Activated CD4-positive, alpha-beta memory T cell treated with anti-CD3 and anti-CD28 coated beads, Interleukin-2, amount 10 ng/mL, durations not matched to agents 7 days and 5 days (primary cell): ENCODE results near the gene GLT6D1. TPM values are rescaled to one million over a fixed set of nuclear protein-coding genes. Genes with fewer than 3 reads are reported as not detected.

Experiments used
- CTCF ChIA-PET: fragments of 350-600 bp; sonication (Branson Sonifier 250); formaldehyde crosslinking; loops from one replicate; lab custom pipeline; 2021; ENCODE audit warnings: antibody characterized with exemption, inconsistent platforms; lab: Charles Lee
- POLR2A ChIA-PET: fragments of 350-600 bp; sonication (Branson Sonifier 250); formaldehyde crosslinking; loops from one replicate; lab custom pipeline; 2021; ENCODE audit warnings: antibody characterized with exemption; lab: Charles Lee
- DNase-seq: peaks from one replicate; pipeline ENCODE4 v3.0.0-alpha.2; 2020
- H3K27ac Mint-ChIP-seq: one replicate; pipeline ENCODE4 v1.8.0; 2021; ENCODE audit warnings: mild to moderate bottlenecking, mixed read lengths
- H3K27me3 Mint-ChIP-seq: one replicate; pipeline ENCODE4 v1.8.0; 2021; ENCODE audit warnings: mixed read lengths
- H3K36me3 Mint-ChIP-seq: one replicate; pipeline ENCODE4 v1.8.0; 2021; ENCODE audit warnings: low read depth, mixed read lengths
- H3K4me1 Mint-ChIP-seq: one replicate; pipeline ENCODE4 v1.8.0; 2021; ENCODE audit warnings: mixed read lengths
- H3K4me3 Mint-ChIP-seq: one replicate; pipeline ENCODE4 v1.8.0; 2021; ENCODE audit warnings: mild to moderate bottlenecking, mixed read lengths
- H3K9me3 Mint-ChIP-seq: one replicate; pipeline ENCODE4 v1.8.0; 2021; ENCODE audit warnings: mixed read lengths
- total RNA-seq, 2 experiments: library from RNA; stranded (reverse); gene quantifications; one replicate each; pipeline ENCODE4 v1.2.3, GENCODE V29; 2021

The GLT6D1 gene
- total RNA-seq, 2 experiments from 2014 or later, result not detected

DNA sequence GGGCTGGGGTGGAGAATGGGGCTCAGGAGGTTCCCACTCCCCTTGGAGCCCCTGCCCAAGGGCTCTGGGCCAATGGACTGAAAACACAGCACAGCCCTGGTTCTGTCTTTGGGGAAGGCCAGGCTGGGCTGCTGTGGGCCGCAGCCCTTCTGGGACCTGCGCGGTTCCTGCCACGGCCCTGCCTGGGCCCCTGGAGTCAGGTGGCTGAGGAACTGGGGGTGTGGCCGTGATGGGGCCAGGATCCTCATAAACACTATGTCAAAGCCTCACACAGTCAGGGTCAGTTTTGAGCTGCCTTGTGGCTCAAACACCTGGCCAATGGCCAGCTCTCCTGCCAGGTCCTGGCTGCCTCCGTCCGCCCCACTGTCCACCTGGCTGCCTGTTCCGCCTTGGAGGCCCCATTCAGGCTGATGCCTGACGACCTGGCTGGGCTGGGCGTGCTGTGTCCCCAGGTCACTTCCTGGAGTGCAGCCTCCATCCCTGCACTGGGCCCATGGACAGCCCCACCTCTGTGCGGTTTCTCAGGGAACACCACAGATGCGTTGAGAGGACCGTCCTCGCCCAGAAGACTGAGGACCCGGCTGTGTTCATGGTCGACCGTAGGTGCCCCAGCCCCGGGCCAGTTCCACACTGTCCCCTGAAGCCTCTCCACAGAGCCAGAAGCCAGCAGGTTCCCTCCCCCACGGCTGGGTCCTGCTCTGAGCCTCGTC, 50.3 kb downstream of the GLT6D1 start:
- H3K27me3 Mint-ChIP-seq, result peaks cover 3% of the 10 kb centered on the region
- POLR2A ChIA-PET, result no interaction called here
- H3K4me3 Mint-ChIP-seq, result no peak overlapping the region
- CTCF ChIA-PET, result interaction anchor here (0.8 kb wide), 1 partner anchor 14 kb away, joined by 4 read pairs; no protein-coding TSS in a partner anchor
- no peak for DNase-seq
- H3K4me1 Mint-ChIP-seq, result no peaks in the 10 kb centered on the region
- H3K27ac Mint-ChIP-seq, result no peak overlapping the region
- H3K36me3 Mint-ChIP-seq, result no peaks in the 10 kb centered on the region
- no peaks in the 10 kb centered on the region for H3K9me3 Mint-ChIP-seq

DNA sequence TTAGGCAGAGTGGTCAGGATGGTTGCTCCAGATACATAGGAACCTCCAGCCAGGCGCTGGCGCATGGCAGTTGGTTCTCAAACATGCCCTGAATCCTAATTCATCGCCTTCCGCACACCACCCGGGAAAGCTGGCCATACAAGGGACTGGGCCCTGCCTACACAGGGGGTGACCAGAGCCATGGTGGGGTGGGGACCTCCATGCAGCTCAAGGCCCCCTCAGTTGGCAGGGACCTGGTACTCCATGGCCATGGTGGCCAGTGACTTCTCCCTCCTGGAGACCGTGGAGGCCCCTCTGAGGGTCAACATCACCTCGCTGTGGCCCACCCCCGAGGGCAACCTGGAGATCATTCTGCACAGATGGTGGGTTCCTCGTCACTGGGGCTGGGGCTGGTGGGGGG, 51.0 kb downstream of the GLT6D1 start:
- H3K27me3 Mint-ChIP-seq, result peaks cover under 1% of the 10 kb centered on the region
- POLR2A ChIA-PET, result no interaction called here
- H3K4me1 Mint-ChIP-seq, result no peaks in the 10 kb centered on the region
- H3K27ac Mint-ChIP-seq, result no peak overlapping the region
- H3K4me3 Mint-ChIP-seq, result no peak overlapping the region
- CTCF ChIA-PET, result no interaction called here
- no peak for DNase-seq
- H3K36me3 Mint-ChIP-seq, result no peaks in the 10 kb centered on the region
- H3K9me3 Mint-ChIP-seq, result no peaks in the 10 kb centered on the region

DNA sequence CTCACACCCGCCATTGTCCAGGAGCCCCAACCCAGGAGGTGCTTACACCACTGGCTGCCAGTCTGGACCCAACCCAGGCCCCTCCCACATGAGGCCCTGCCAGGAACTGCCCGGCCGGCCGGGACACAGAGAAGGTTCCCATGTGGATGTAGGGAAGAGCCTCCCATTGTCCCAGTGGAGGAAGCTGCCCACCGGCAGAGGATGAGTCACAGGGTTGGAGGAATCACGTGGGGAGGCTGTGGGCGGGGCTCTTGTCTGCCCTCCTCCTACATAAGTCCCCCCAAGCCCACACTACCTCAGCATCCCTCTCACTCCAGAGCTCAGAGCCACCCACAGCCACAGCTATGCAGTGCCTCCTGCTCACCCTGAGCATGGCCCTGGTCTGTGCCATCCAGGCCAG, 51.7 kb downstream of the GLT6D1 start:
- H3K36me3 Mint-ChIP-seq, result no peaks in the 10 kb centered on the region
- H3K9me3 Mint-ChIP-seq, result no peaks in the 10 kb centered on the region
- ChIA-PET POLR2A (no interaction called here), CTCF (no interaction called here)
- H3K27me3 Mint-ChIP-seq, result no peaks in the 10 kb centered on the region
- H3K4me1 Mint-ChIP-seq, result no peaks in the 10 kb centered on the region
- no peak for DNase-seq
- H3K4me3 Mint-ChIP-seq, result no peak overlapping the region
- H3K27ac Mint-ChIP-seq, result no peak overlapping the region

DNA sequence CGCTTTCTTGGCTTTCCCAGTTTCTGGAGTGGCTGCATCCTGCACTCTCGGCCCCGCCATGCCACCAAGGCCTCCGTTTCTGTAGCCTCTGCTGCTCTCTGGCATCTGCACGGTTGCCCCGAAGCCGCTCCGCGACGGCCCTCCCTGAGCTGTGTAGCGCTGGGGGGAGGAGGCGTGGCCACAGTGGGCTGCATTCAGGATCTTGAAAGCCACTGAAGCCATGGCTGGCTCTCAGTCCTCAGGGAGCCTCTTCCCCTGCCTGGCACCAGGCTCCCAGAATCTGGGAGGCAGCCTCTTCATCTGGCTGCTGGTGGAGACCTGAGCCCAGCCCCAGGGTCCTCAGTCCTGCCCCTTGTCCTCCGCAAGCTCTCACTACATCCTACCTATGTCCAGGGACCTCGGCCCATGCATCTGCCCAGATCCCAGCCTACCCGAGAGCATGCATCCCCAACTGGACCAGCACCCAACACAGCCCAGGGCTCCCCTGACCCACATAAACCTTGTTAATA, 52.7 kb downstream of the GLT6D1 start:
- Mint-ChIP-seq H3K27ac (no peak overlapping the region), H3K9me3 (no peaks in the 10 kb centered on the region), H3K4me1 (no peaks in the 10 kb centered on the region), H3K36me3 (no peaks in the 10 kb centered on the region), H3K27me3 (no peaks in the 10 kb centered on the region), H3K4me3 (no peak overlapping the region)
- ChIA-PET CTCF (no interaction called here), POLR2A (no interaction called here)
- DNase-seq, result peak; percentile 5

DNA sequence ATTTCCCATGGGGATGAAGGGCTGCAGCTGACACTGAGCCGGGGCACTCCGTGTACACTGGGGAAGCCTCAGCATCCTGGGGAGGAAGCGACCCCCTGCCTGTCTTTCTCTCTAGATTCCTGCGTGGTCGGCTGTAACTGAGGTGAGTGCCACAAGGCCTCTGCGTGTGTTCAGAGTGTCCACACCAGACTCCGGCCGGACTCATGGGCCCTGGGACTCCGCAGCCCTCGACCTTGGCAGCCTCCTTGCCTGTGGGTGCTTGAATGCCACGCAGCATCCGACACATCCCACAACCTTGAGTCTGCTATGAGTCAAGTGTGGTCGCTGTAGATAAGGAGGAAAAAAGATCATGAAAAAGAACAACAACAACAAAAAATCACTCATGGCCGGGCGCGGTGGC, 54.4 kb downstream of the GLT6D1 start:
- DNase-seq, result peak; percentile 12
- CTCF ChIA-PET, result no interaction called here
- no peaks in the 10 kb centered on the region for H3K9me3 Mint-ChIP-seq
- POLR2A ChIA-PET, result no interaction called here
- H3K36me3 Mint-ChIP-seq, result no peaks in the 10 kb centered on the region
- no peaks in the 10 kb centered on the region for H3K27me3 Mint-ChIP-seq
- no peak overlapping the region for H3K4me3 Mint-ChIP-seq
- H3K27ac Mint-ChIP-seq, result no peak overlapping the region
- H3K4me1 Mint-ChIP-seq, result no peaks in the 10 kb centered on the region

DNA sequence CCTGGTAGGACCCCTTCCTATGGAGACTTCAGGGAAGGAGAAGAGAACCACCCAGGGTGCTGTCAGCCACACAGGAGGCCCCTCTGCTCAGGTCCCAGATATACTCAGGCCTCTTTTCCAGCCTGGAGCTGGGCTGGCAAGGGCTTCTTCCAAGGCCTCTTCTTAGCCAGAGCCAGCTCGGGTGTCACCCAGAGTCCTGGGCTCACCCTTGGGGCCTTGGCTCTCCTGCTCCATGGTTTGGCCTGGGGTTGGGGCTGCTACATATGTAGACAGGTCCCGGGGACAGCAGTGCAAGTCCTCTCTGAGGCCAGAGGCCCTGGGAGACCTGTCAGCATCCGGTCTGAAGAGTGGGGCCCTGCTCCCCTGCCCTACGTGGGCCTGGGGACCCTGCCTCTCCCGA, 55.0 kb downstream of the GLT6D1 start:
- ChIA-PET POLR2A (no interaction called here), CTCF (no interaction called here)
- Mint-ChIP-seq H3K36me3 (no peaks in the 10 kb centered on the region), H3K9me3 (no peaks in the 10 kb centered on the region), H3K4me1 (no peaks in the 10 kb centered on the region), H3K27me3 (no peaks in the 10 kb centered on the region), H3K4me3 (no peak overlapping the region), H3K27ac (no peak overlapping the region)
- no peak for DNase-seq

DNA sequence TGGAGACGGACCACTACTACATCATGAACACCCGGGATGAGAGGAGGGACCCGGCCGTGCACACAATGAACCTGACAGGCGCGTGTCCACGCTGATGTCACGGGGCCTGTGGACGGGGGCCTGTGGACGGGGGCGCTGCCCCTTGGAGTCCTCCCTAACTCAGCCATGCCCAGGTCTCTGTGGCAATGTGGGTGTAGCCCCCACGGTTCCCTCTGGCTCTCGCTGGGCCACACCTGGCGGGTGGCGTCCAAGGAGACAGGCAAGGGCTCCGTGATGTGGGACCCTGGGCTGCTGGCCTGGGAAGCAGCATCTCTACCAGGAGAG, 55.7 kb downstream of the GLT6D1 start:
- CTCF ChIA-PET, result no interaction called here
- POLR2A ChIA-PET, result no interaction called here
- no peaks in the 10 kb centered on the region for H3K9me3 Mint-ChIP-seq
- H3K27me3 Mint-ChIP-seq, result no peaks in the 10 kb centered on the region
- H3K36me3 Mint-ChIP-seq, result no peaks in the 10 kb centered on the region
- DNase-seq, result no peak
- no peaks in the 10 kb centered on the region for H3K4me1 Mint-ChIP-seq
- H3K27ac Mint-ChIP-seq, result no peak overlapping the region
- H3K4me3 Mint-ChIP-seq, result no peak overlapping the region

DNA sequence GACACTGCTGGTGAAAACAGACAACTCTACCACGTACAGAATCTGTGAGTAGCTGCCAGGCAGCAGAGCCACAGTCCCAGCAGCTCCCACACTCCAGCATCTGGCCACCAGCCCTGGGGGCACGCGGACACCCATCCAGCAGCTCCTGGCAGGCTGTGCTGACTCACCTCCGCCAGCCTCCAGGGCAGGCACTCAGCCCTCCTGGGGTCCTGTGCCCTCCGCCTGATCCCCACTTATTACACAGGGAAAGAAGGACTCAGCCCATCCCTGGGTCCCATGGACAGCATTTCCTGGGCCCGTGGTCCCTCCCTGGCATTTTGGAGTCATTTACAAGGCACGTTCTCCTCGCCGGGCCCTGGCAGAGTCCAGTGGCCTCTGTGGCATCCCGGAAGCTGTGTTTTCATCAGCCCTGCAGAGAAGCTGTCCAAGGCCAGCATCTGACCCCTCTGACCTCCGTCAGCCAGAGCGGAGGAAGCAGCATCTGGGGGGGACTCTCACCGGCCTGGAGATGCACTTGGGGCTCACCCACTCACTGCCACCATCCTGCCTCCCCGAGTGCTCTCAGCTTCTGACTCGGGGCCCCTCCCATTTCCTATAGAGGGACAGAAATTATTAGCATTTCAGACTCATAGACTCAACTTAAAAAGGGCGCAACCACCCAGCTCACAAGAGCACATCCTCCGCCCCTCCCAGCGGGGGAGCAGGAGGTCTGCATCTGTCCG, 56.2 kb downstream of the GLT6D1 start:
- no peaks in the 10 kb centered on the region for H3K9me3 Mint-ChIP-seq
- no peaks in the 10 kb centered on the region for H3K36me3 Mint-ChIP-seq
- CTCF ChIA-PET, result no interaction called here
- no peaks in the 10 kb centered on the region for H3K4me1 Mint-ChIP-seq
- H3K27ac Mint-ChIP-seq, result no peak overlapping the region
- POLR2A ChIA-PET, result no interaction called here
- DNase-seq, result no peak
- H3K4me3 Mint-ChIP-seq, result no peak overlapping the region
- no peaks in the 10 kb centered on the region for H3K27me3 Mint-ChIP-seq

DNA sequence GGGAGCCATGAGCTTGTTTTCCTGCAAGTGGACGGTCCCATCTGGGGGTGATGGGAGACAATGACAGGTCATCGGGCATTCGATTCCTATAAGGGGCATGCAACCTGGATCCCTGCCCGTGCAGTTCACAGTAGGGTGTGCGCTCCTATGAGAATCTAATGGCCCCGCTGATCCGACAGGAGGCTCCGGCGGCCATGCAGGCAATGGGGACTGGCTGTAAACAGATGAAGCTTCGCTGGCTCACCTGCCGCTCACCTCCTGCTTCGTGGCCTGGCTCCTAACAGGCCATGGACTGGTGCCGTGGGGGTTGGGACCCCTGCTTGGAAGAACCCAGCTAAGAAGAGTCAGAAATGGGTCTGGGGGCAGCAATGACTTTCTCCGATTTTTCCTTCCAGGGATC, 56.8 kb downstream of the GLT6D1 start:
- Mint-ChIP-seq H3K9me3 (no peaks in the 10 kb centered on the region), H3K4me3 (no peak overlapping the region), H3K36me3 (no peaks in the 10 kb centered on the region), H3K4me1 (no peaks in the 10 kb centered on the region), H3K27me3 (no peaks in the 10 kb centered on the region), H3K27ac (no peak overlapping the region)
- DNase-seq, result no peak
- ChIA-PET CTCF (no interaction called here), POLR2A (no interaction called here)

DNA sequence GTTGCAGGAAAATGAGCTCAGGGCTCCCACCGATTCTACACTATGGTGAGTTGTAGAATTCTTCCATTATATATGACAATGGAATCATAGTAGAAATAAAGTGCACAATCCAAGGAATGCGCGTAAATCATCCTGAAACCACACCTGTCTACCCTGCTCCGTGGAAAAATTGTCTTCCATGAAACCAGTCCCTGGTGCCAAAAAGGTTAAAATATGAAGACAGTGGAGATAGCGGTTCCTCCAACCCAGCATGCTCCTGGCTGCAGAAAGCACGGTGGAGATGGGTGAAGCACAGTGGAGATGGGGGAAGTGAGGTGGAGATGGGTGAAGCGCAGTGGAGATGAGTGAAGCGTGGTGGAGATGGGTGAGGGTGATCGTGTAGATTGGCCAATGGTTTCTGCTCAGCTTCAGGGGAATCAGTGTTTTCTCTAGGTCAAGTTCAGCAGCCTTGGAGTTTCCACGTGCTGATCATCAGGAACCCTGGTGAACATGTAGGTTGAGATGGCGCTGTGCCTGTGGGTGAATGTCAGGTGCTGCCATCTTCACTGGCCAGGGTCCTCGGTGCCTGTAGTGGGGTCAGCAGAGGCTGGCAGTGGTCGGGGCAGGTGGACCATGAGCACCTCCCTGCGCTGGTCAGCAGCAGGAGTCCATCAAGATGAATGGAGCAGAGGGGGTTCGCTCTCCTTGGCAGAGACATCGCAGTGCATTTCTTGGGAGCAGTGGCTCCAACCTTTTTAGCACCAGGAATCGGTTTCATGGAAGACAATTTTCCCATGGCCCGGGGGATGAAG, 57.5 kb downstream of the GLT6D1 start:
- DNase-seq, result no peak
- ChIA-PET POLR2A (no interaction called here), CTCF (no interaction called here)
- Mint-ChIP-seq H3K27me3 (no peaks in the 10 kb centered on the region), H3K36me3 (no peaks in the 10 kb centered on the region), H3K4me3 (no peak overlapping the region), H3K9me3 (no peaks in the 10 kb centered on the region), H3K27ac (no peak overlapping the region), H3K4me1 (no peaks in the 10 kb centered on the region)

DNA sequence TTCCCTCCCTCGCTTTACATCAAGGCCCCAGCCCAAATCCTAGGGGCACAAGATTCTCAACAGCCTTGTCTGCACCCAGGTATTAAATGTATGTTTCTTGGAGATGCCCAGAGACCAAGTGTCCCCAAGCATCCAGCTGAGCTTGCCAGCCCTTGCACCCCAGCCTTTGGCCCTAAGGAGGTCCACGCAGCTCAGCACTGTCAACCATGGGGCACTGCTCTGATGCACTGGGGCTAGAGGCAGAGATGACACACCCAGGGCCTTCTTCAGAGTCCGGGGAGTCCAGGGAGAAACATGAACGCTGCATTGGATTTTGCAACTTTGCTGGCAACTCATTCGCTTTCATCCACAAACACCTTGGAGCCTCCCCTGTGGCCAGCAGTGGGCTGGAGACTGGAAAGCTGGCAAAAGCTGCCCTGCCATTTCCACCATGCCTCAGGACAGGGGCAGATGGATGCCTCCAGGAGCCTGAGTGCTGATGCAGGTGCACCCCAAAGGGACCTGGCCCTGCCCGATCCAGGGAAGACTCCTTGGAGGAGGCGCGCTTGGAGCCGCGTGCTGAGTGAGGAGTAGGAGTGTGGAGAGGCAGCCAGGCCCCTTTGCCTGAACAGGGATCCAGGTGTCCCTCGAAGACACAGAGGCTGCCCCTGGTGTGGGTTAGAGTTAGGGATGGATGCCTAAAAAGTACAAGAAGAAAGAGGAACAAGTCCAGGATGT, 58.5 kb downstream of the GLT6D1 start:
- H3K36me3 Mint-ChIP-seq, result no peaks in the 10 kb centered on the region
- CTCF ChIA-PET, result no interaction called here
- H3K9me3 Mint-ChIP-seq, result no peaks in the 10 kb centered on the region
- no peak overlapping the region for H3K27ac Mint-ChIP-seq
- no peak overlapping the region for H3K4me3 Mint-ChIP-seq
- POLR2A ChIA-PET, result no interaction called here
- H3K27me3 Mint-ChIP-seq, result no peaks in the 10 kb centered on the region
- DNase-seq, result no peak
- H3K4me1 Mint-ChIP-seq, result no peaks in the 10 kb centered on the region

DNA sequence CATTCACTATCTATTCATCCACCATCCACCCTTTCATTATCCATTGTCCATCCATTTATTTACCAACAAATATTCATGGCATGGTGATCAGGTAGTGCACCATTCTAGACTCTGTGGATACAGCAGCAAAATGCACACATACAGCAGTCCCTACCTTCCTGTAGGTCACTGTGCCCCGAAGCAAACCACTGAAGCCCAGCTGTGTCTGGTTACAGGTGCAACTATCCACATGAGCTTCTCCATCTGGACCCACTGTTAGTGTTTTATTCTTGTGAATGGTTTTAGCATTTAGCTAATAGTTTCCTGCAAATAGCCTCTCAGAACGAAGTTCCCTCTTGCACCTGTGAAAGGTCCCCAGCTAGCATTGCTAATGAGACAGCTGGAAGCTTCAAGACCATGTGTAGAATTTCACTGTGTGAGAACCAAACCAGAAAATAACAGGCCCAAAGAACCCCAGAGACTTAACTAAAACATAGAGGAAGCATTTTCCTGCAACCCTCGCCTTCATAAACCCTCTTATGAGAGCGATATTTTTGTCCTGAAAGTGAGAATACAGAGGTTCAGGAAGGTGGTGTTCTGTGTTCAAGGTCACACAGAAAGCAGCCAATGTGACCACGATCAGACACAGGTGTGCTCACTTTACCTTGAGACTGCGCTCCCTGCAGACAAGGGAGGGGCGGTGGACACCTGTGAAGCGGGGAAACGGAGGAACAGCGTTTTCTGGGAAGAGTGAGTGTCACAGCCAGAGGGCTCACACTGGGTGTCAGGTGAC, 59.3 kb downstream of the GLT6D1 start:
- ChIA-PET CTCF (no interaction called here), POLR2A (no interaction called here)
- no peaks in the 10 kb centered on the region for H3K9me3 Mint-ChIP-seq
- no peaks in the 10 kb centered on the region for H3K27me3 Mint-ChIP-seq
- H3K4me3 Mint-ChIP-seq, result no peak overlapping the region
- no peak for DNase-seq
- H3K27ac Mint-ChIP-seq, result no peak overlapping the region
- no peaks in the 10 kb centered on the region for H3K4me1 Mint-ChIP-seq
- H3K36me3 Mint-ChIP-seq, result no peaks in the 10 kb centered on the region
